ENCODE data around the gene ZMIZ1.

DNA sequence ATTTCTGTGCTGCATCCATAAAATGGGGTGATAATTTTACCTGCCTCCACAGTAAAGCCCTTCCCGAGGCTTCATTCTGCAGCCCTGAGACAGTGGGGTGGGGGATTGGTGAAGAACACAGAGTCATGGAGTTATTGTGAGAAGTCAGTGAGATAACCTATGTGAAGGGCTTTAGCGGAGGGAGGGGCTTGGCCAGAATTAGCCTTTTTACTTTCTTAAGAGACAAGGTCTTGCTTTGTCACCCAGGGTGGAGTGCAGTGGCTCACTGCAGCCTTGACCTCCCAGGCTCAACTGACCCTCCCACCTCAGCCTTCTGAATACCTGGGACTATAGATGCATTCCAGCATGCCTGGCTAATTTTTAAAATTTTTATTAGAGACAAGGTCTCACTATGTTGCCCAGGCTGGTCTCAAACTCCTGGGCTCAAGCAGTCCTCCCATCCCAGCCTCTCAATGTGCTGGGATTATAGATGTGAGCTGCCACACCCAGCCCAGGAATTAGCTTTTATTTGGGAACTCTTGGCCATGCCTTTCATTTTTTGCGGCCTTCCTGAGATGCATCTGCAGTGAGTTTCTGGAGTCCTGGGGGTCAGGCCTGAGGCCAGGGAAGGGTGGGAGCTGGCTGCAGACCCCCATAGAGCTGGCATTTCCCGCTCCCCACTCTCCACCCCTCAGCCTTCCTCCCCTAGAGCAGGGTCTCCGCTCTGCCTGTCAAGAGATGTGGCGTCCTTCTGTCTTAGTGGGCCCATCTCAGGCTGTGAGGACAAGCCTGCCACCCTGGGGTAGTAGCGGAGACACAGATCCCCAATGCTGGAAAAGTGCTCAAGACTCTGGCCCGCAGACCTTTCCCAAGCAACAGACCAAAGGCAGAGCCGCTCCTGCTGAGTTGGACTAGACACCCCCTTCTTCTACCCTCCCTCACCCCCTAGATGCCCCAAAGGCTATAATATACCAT lies 77.0 kb downstream of the ZMIZ1 start:
- no peak for TF ChIP-seq GABPA (IDR thresholded peaks at IDR 0.05 in 1 of 2, conservative IDR thresholded peaks at IDR 0.05 in 1 of 2)
- TF ChIP-seq, protein P1, sequence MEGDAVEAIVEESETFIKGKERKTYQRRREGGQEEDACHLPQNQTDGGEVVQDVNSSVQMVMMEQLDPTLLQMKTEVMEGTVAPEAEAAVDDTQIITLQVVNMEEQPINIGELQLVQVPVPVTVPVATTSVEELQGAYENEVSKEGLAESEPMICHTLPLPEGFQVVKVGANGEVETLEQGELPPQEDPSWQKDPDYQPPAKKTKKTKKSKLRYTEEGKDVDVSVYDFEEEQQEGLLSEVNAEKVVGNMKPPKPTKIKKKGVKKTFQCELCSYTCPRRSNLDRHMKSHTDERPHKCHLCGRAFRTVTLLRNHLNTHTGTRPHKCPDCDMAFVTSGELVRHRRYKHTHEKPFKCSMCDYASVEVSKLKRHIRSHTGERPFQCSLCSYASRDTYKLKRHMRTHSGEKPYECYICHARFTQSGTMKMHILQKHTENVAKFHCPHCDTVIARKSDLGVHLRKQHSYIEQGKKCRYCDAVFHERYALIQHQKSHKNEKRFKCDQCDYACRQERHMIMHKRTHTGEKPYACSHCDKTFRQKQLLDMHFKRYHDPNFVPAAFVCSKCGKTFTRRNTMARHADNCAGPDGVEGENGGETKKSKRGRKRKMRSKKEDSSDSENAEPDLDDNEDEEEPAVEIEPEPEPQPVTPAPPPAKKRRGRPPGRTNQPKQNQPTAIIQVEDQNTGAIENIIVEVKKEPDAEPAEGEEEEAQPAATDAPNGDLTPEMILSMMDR (IDR thresholded peaks at IDR 0.05; ENCODE audit: low read depth, low read length, missing input control) = no peak
